Pancreas (tissue), 10 donors: ENCODE results near the gene IZUMO3. TPM values are rescaled to one million over a fixed set of nuclear protein-coding genes. Genes with fewer than 3 reads are reported as not detected.
"Not testable (repeated sequence)": the region's sequence is repeated elsewhere in the genome, so short reads cannot be mapped to it uniquely, and the experiment has no call there.

ENCODE experiments used
- ATAC-seq, 4 donors: fragments of 200-7000 bp; cut with Tn5 transposase; one replicate each; pipeline versions ENCODE4 v1.8.0 to v1.9.1; 2020; ENCODE audit warnings: mild to moderate bottlenecking in 4 of 4, moderate library complexity in 4 of 4
- DNase-seq, 6 donors: peaks; one replicate each; pipeline ENCODE4 v3.0.0-alpha.2; 2020
- FAIRE-seq: peaks from 2 replicates; lab custom pipeline; 2012; peaks lifted over from hg19 to GRCh38; lab: Jason Lieb, UNC
- H3K27ac ChIP-seq, 4 donors: fragments of 200-600 bp; sonication (generic); 1 replicate in 3 of 4; 2 replicates in 1 of 4; pipeline versions ENCODE4 v1.5.0 to v1.8.0; 2020
- H3K27me3 ChIP-seq, 4 donors: fragments of 200-600 bp; one replicate each; pipeline ENCODE4 v1.8.0; 2021
- H3K36me3 ChIP-seq, 3 donors: fragments of 200-600 bp; sonication (generic) in 1 of 3; one replicate each; pipeline versions ENCODE4 v1.5.0 to v1.8.0; 2020 to 2021
- H3K4me1 ChIP-seq, 3 donors: fragments of 200-600 bp; one replicate each; pipeline ENCODE4 v1.8.0; 2021
- H3K4me3 ChIP-seq, 4 donors: fragments of 200-600 bp; sonication (generic) in 2 of 4; one replicate each; pipeline versions ENCODE4 v1.5.0 to v1.8.0; 2020 to 2021
- H3K9me3 ChIP-seq, 4 donors: fragments of 200-600 bp; one replicate each; pipeline ENCODE4 v1.8.0; 2021
- WGBS, 2 donors: extraction: QIAGEN DNeasy Blood & Tissue Kit; methylation state at CpG; one replicate each; pipeline ENCODE4 v1.1.7; 2013; 5-methylcytosine and 5-hydroxymethylcytosine counted together
- intact Hi-C, 3 donors: fragments of 100-400 bp; cut with DNase I; formaldehyde crosslinking; loops; one replicate each; pipeline versions ENCODE4 v1.11.1 to v1.14.2; 2022
- polyA plus RNA-seq, 2 donors: library from polyadenylated mRNA; stranded (reverse); fragments of 200-250 nt; gene quantifications; one replicate each; pipeline ENCODE4 v1.2.3, GENCODE V29; 2013
- total RNA-seq, 6 donors: library from RNA; stranded (reverse); fragmentation: NEBNext Ultra II Directional in 4 of 6; extraction: Animal tissue kit (Norgen Biotek cat#: 25700) in 4 of 6; gene quantifications; one replicate each; pipeline versions ENCODE4 v1.2.1 to v1.2.4, GENCODE V29; 2021 to 2023
- TF ChIP-seq, protein P1 (sequence below), 4 donors: fragments of 200-600 bp; sonication (generic) in 3 of 4; IDR thresholded peaks; one replicate each; pipeline versions ENCODE4 v1.5.0 to v1.8.0; 2021; ENCODE audit warnings: antibody characterized with exemption in 4 of 4
- donor health status: healthy with polysubstance abuse.
- donor health status: DM: no; HTN: no; CAD: no; lungs with moderate emphysema.
- donor health status: DM: no; HTN: no; CAD: no.
- donor health status: control.
- donor health status: control.
- donor health status: Bipolar disorder and iron deficiency.
- donor health status: DM: yes; HTN: yes; CAD: no.
- donor health status: DM: no; HTN: no; CAD: no.
- donor health status: DM: no; HTN: no; CAD: no.
- donor health status: DM: yes; HTN: yes; CAD: no.

IZUMO3 gene
- total and polyA plus RNA-seq, 8 donors: not detected

DNA sequence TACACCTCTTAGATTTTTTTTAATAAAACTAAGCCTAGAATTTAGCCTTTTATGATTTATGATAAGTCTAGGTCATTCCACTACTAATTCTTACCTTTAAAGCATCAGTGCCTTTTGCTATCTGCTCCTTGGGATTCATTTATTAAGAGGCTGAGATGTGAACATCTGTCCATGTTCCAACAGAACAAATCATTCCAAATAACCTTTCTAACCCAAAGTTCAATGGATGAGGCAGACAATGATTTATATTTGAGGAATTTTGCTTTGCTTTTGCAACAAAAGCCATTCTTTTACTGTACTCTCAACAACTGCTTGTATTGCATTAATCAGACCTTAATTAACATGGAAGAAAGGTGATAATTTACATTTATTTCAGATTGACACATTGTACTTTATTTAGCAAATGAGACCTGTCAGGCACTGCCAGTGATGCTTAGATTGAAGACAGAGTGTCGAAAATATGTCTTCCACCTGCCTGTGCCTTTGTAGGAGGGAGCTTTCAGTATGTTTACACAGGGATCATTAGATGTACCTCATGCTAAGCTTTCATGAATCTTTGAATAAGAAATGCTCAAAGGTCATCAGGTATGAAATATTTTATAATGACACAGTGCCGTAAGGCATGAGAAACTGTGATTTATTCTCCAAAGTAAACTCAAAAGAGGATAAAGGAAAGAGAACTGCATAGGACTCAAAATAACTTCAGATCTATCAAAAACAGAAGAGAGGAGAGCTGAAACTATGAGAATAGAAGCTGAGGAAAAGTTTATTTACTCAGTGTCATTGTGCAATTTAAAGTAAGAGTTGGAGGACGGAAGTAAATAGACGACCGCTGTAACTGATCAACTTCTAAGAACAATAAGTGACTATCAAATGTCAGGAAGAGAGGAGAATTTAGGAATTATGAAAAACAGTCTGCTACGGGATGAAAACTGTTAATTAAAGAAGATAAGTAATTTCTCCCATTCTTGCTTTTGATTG, 36.7 kb upstream of the IZUMO3 start:
- Histone ChIP-seq H3K4me1 (no peaks in the 10 kb centered on the region), H3K4me3 (no peak overlapping the region), H3K36me3 (no peaks in the 10 kb centered on the region), H3K9me3 (no peaks in the 10 kb centered on the region), H3K27ac (no peak overlapping the region), H3K27me3 (no peaks in the 10 kb centered on the region)
- ATAC-seq (no peak), DNase-seq (no peak), FAIRE-seq (no peak)
- intact Hi-C loops: no loop called here
- WGBS, 2 donors: 9 to 11% methylated on average over 6 of the region's 6 CpGs
- TF ChIP-seq, protein P1, sequence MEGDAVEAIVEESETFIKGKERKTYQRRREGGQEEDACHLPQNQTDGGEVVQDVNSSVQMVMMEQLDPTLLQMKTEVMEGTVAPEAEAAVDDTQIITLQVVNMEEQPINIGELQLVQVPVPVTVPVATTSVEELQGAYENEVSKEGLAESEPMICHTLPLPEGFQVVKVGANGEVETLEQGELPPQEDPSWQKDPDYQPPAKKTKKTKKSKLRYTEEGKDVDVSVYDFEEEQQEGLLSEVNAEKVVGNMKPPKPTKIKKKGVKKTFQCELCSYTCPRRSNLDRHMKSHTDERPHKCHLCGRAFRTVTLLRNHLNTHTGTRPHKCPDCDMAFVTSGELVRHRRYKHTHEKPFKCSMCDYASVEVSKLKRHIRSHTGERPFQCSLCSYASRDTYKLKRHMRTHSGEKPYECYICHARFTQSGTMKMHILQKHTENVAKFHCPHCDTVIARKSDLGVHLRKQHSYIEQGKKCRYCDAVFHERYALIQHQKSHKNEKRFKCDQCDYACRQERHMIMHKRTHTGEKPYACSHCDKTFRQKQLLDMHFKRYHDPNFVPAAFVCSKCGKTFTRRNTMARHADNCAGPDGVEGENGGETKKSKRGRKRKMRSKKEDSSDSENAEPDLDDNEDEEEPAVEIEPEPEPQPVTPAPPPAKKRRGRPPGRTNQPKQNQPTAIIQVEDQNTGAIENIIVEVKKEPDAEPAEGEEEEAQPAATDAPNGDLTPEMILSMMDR (IDR thresholded peaks at IDR 0.05): no peak

GRCh38 chr9:24580005-24580404, 34.3 kb upstream of the IZUMO3 start:
- H3K4me3 ChIP-seq, H3K4me1 ChIP-seq, intact Hi-C loops, H3K27me3 ChIP-seq, H3K27ac ChIP-seq, H3K36me3 ChIP-seq, ATAC-seq, DNase-seq, FAIRE-seq, H3K9me3 ChIP-seq: not testable (repeated sequence)
- 62 to 65% methylated on average over 20 to 21 of the region's 21 CpGs for WGBS, 2 donors

GRCh38 chr9:24572406-24572805, 26.7 kb upstream of the IZUMO3 start:
- Histone ChIP-seq H3K9me3 (no peaks in the 10 kb centered on the region), H3K36me3 (no peaks in the 10 kb centered on the region), H3K27ac (no peak overlapping the region), H3K27me3 (no peaks in the 10 kb centered on the region), H3K4me3 (no peak overlapping the region), H3K4me1 (no peaks in the 10 kb centered on the region)
- DNase-seq: no peak
- intact Hi-C loops: no loop called here
- ATAC-seq: no peak
- TF ChIP-seq, protein P1 (IDR thresholded peaks at IDR 0.05): no peak
- no peak for FAIRE-seq
- 85 to 86% methylated on average over 2 of the region's 2 CpGs for WGBS, 2 donors

GRCh38 chr9:24561957-24562356, 16.3 kb upstream of the IZUMO3 start:
- H3K9me3 ChIP-seq: no peaks in the 10 kb centered on the region

DNA sequence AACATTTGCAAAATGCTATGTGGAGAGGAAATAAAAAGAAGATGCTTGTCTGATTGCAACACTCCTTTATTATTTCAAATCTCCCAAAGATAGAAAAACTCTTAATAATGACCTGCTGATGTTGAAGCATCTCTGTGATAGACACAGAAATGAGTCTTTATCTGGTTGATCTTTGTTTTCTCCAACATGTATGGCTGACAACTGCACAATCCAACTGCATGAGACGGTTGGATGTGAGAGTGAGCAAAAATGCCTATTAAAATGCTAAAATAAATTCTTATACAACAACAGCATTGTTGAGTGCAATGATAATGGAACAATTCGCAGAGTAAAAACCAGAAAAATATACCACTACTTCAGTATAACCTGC, 7.5 kb upstream of the IZUMO3 start:
- intact Hi-C loops: no loop called here
- Histone ChIP-seq H3K36me3 (no peaks in the 10 kb centered on the region), H3K4me1 (no peaks in the 10 kb centered on the region), H3K9me3 (no peaks in the 10 kb centered on the region), H3K27ac (no peak overlapping the region), H3K27me3 (no peaks in the 10 kb centered on the region), H3K4me3 (no peak overlapping the region)
- WGBS, 2 donors: 37 to 65% methylated on average over 2 of the region's 2 CpGs
- no peak for ATAC-seq
- no peak for DNase-seq
- TF ChIP-seq, protein P1 (IDR thresholded peaks at IDR 0.05): no peak
- no peak for FAIRE-seq

More at GRCh38 chr9:24561957-24562356, 16.3 kb upstream of the IZUMO3 start:
- TF ChIP-seq, protein P1 (IDR thresholded peaks at IDR 0.05): no peak
- Histone ChIP-seq H3K4me3 (no peak overlapping the region), H3K4me1 (no peaks in the 10 kb centered on the region), H3K27ac (no peak overlapping the region), H3K36me3 (no peaks in the 10 kb centered on the region), H3K27me3 (no peaks in the 10 kb centered on the region)
- ATAC-seq (no peak), DNase-seq (no peak), FAIRE-seq (no peak)
- WGBS, 2 donors: 42 to 64% methylated on average over 3 of the region's 3 CpGs
- intact Hi-C loops: no loop called here
